ENCODE data around the gene TXLNA. TPM values are rescaled to one million over a fixed set of nuclear protein-coding genes. Genes with fewer than 3 reads are reported as not detected.
"Not testable (repeated sequence)": the region's sequence is repeated elsewhere in the genome, so short reads cannot be mapped to it uniquely, and the experiment has no call there.

Gene TXLNA
- total RNA-seq, 1 experiment from 2014 or later = 35.0 TPM

DNA sequence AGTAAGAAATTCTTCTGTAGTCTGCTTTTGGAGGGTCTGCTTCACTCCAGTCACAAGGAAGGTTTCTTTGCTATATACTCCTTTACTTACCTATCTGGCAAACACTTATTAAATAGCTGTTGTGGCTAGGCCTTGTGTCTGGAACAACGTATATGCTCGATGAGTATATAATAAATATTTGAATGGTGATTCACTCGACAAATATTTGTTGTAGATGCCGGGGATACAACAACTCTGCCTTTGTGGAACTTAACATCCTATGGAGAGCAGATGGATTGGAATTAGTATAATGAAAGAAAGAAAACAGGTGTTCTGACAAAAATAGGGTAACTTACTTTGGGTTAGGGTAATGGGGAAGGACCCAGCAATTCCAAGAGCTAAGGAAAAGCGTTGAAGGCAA, 40.5 kb upstream of the TXLNA start:
- TF ChIP-seq, protein P1, sequence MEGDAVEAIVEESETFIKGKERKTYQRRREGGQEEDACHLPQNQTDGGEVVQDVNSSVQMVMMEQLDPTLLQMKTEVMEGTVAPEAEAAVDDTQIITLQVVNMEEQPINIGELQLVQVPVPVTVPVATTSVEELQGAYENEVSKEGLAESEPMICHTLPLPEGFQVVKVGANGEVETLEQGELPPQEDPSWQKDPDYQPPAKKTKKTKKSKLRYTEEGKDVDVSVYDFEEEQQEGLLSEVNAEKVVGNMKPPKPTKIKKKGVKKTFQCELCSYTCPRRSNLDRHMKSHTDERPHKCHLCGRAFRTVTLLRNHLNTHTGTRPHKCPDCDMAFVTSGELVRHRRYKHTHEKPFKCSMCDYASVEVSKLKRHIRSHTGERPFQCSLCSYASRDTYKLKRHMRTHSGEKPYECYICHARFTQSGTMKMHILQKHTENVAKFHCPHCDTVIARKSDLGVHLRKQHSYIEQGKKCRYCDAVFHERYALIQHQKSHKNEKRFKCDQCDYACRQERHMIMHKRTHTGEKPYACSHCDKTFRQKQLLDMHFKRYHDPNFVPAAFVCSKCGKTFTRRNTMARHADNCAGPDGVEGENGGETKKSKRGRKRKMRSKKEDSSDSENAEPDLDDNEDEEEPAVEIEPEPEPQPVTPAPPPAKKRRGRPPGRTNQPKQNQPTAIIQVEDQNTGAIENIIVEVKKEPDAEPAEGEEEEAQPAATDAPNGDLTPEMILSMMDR (IDR thresholded peaks at IDR 0.05; ENCODE audit: insufficient read depth in 1 of 2, low read depth in 1 of 2, low read length in 1 of 2, severe bottlenecking in 1 of 2, unreplicated experiment in 1 of 2) = no peak
- peaks cover 23% of the 10 kb centered on the region for H3K4me1 Mint-ChIP-seq (ENCODE audit: low read depth, unreplicated experiment)
- Histone ChIP-seq H3K4me3 (ENCODE audit: low read depth, low read length) (no peak overlapping the region), H3K4me1 (peaks cover 7% of the 10 kb centered on the region; the same call in 1 of the 2 replicates), H3K27me3 (replicated peaks; ENCODE audit: control insufficient read depth, insufficient read depth, low read length) (no peaks in the 10 kb centered on the region), H3K9me3 (no peaks in the 10 kb centered on the region), H3K36me3 (ENCODE audit: control insufficient read depth, insufficient read depth, low read length) (no peaks in the 10 kb centered on the region)
- CTCF ChIA-PET = no interaction called here
- H3K9me3 Mint-ChIP-seq (ENCODE audit: unreplicated experiment) = no peaks in the 10 kb centered on the region
- peak overlapping the region; percentile 32 for H3K27ac Mint-ChIP-seq (ENCODE audit: unreplicated experiment)
- peaks cover 6% of the 10 kb centered on the region for H3K36me3 Mint-ChIP-seq (ENCODE audit: insufficient read depth, unreplicated experiment)
- POLR2A ChIA-PET = interaction anchor here (0.5 kb wide), 1 partner anchor 31 kb away, joined by 4 read pairs; the partner anchor contains the start of gene KPNA6
- no peak for DNase-seq
- intact Hi-C loops (cut with micrococcal nuclease; ENCODE audit: unreplicated experiment) = no loop called here
- no peaks in the 10 kb centered on the region for H3K27me3 Mint-ChIP-seq (ENCODE audit: insufficient read depth, unreplicated experiment)
- no peak overlapping the region for H3K4me3 Mint-ChIP-seq (ENCODE audit: unreplicated experiment)
- BruUV-seq (replicated peaks) = no TSS peak

DNA sequence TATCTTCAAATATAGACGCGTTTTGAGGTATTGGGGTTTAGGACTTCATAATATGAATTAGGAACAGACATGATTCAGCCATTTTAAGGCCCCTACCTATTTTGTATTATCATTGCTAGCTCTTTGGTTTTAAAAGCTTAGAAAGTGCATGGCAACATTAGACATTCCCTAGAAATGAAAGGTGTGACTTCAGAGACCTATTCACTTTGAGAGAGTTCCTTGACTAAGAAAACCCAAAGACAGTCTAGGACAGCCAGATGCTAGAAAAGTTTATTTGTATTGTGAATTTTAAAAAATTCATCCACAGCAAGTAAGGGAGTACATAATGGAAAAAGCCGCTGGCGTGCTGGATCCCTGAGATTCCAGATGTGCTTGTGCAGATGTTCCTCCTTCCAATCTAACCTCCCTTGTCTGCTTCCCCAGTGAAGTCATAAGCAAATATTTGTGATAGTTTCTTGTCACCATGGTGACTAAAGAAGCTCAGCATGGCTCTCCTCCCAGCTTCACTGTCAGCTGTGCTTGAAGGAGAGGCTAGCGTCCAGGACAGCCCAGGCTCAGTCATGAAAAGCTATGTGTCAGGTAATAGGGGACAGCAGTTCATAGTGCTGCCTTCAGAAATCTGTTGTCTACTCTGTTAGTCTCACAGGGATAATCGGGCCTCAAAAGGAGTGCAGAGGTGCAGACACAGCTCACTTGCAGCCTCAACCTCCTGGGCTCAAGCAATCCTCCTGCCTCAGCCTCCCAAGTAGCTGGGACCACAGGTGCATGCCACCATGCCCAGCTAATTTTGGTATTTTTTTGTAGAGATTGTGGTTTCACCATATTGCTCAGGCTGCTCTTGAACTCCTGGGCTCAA, 36.8 kb upstream of the TXLNA start:
- intact Hi-C loops (cut with micrococcal nuclease; ENCODE audit: unreplicated experiment) = no loop called here
- ChIA-PET CTCF (interaction anchor here (1.3 kb wide), 1 partner anchor 37 kb away, joined by 6 read pairs; the partner anchor contains the start of gene TXLNA), POLR2A (interaction anchor here (0.7 kb wide), 1 partner anchor 35 kb away, joined by 3 read pairs; the partner anchor contains the start of gene KPNA6)
- BruUV-seq (replicated peaks) = no TSS peak
- peaks cover 7% of the 10 kb centered on the region; the same call in 1 of the 2 replicates for H3K4me1 ChIP-seq
- peak; percentile 46 to 73 for DNase-seq
- Mint-ChIP-seq H3K27ac (ENCODE audit: unreplicated experiment) (peak overlapping the region; percentile 76), H3K36me3 (ENCODE audit: insufficient read depth, unreplicated experiment) (no peaks in the 10 kb centered on the region), H3K9me3 (ENCODE audit: unreplicated experiment) (no peaks in the 10 kb centered on the region), H3K4me3 (ENCODE audit: unreplicated experiment) (no peak overlapping the region), H3K4me1 (ENCODE audit: low read depth, unreplicated experiment) (peaks cover 19% of the 10 kb centered on the region), H3K27me3 (ENCODE audit: insufficient read depth, unreplicated experiment) (no peaks in the 10 kb centered on the region)
- H3K27me3 ChIP-seq (replicated peaks; ENCODE audit: control insufficient read depth, insufficient read depth, low read length) = no peaks in the 10 kb centered on the region
- H3K36me3 ChIP-seq (ENCODE audit: control insufficient read depth, insufficient read depth, low read length) = no peaks in the 10 kb centered on the region
- TF ChIP-seq, protein P1 (IDR thresholded peaks at IDR 0.05; ENCODE audit: insufficient read depth in 1 of 2, low read depth in 1 of 2, low read length in 1 of 2, severe bottlenecking in 1 of 2, unreplicated experiment in 1 of 2) = no peak
- H3K4me3 ChIP-seq (ENCODE audit: low read depth, low read length) = no peak overlapping the region
- no peaks in the 10 kb centered on the region for H3K9me3 ChIP-seq

DNA sequence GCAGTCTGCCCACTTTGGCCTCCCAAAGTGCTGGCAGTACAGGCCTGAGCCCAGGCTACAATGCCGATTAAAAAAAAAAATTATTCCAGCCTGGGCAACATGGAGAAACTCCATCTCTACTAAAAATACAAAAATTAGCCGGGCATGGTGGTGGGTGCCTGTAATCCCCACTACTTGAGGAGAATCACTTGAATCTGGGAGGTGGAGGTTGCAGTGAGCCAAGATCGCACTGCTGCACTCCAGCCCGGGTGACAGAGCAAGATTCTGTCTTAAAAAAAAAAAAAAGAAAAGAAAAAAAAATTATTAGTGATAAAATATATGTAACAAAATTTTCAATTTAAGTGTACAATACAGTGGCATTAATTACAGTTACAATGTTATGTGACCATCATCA, 36.2 kb upstream of the TXLNA start:
- H3K4me1 ChIP-seq; BruUV-seq (replicated peaks); DNase-seq; H3K9me3 Mint-ChIP-seq (ENCODE audit: unreplicated experiment); H3K4me3 Mint-ChIP-seq (ENCODE audit: unreplicated experiment); H3K27me3 ChIP-seq (replicated peaks; ENCODE audit: control insufficient read depth, insufficient read depth, low read length); H3K27me3 Mint-ChIP-seq (ENCODE audit: insufficient read depth, unreplicated experiment); H3K36me3 ChIP-seq (ENCODE audit: control insufficient read depth, insufficient read depth, low read length); H3K36me3 Mint-ChIP-seq (ENCODE audit: insufficient read depth, unreplicated experiment); H3K4me3 ChIP-seq (ENCODE audit: low read depth, low read length); intact Hi-C loops (cut with micrococcal nuclease; ENCODE audit: unreplicated experiment); H3K9me3 ChIP-seq: not testable (repeated sequence)
- POLR2A ChIA-PET = interaction anchor here (0.7 kb wide), 1 partner anchor 35 kb away, joined by 3 read pairs; the partner anchor contains the start of gene KPNA6
- Mint-ChIP-seq H3K27ac (ENCODE audit: unreplicated experiment) (peak overlapping the region; percentile 76), H3K4me1 (ENCODE audit: low read depth, unreplicated experiment) (peaks cover 15% of the 10 kb centered on the region)
- CTCF ChIA-PET = interaction anchor here (1.3 kb wide), 1 partner anchor 36 kb away, joined by 6 read pairs; the partner anchor contains the start of gene TXLNA
